Activated T-cell treated with anti-CD3 and anti-CD28 coated beads, Interleukin-2, amount 50 U/mL, for 1 hour (primary cell): ENCODE results near the gene DPYSL3.
"Not testable (repeated sequence)": the region's sequence is repeated elsewhere in the genome, so short reads cannot be mapped to it uniquely, and the experiment has no call there.

Experiments used
- DNase-seq: peaks from one replicate; pipeline ENCODE4 v3.0.0-alpha.2; 2020

DPYSL3 gene

GRCh38 chr5:147509710-147510651 is at the start of gene DPYSL3:
Gene DPYSL3, minus strand, starts transcription at chr5:147510068. Its CDS starts 210 bp downstream, at chr5:147509858.
- no peak for DNase-seq

- no peak for DNase-seq
These were observed 49.0 kb upstream of the DPYSL3 start for GRCh38 chr5:147558826-147559225.

- no peak for DNase-seq
These were observed 48.2 kb upstream of the DPYSL3 start for GRCh38 chr5:147557876-147558745.

- DNase-seq: no peak
These were observed 45.3 kb upstream of the DPYSL3 start for GRCh38 chr5:147555176-147555575.

- no peak for DNase-seq
These were observed 44.5 kb upstream of the DPYSL3 start for GRCh38 chr5:147554261-147554817.

- DNase-seq: not testable (repeated sequence)
These were observed 43.9 kb upstream of the DPYSL3 start for GRCh38 chr5:147553817-147554216.

GRCh38 chr5:147552897-147553296 is 43.0 kb upstream of the DPYSL3 start:
- no peak for DNase-seq

- DNase-seq: no peak
These were observed 41.8 kb upstream of the DPYSL3 start for GRCh38 chr5:147551677-147552076.

- no peak for DNase-seq
These were observed 37.9 kb upstream of the DPYSL3 start for GRCh38 chr5:147547730-147548129.

GRCh38 chr5:147544556-147544955 is 34.7 kb upstream of the DPYSL3 start:
- no peak for DNase-seq

- DNase-seq: no peak
These were observed 29.2 kb upstream of the DPYSL3 start for GRCh38 chr5:147539053-147539452.

GRCh38 chr5:147538236-147538635 is 28.4 kb upstream of the DPYSL3 start:
- no peak for DNase-seq

- DNase-seq: no peak
These were observed 24.5 kb upstream of the DPYSL3 start for GRCh38 chr5:147534172-147534951.

GRCh38 chr5:147532156-147532555 is 22.3 kb upstream of the DPYSL3 start:
- no peak for DNase-seq

- DNase-seq: no peak
These were observed 20.9 kb upstream of the DPYSL3 start for GRCh38 chr5:147530530-147531389.

GRCh38 chr5:147523069-147523468 is 13.2 kb upstream of the DPYSL3 start:
- DNase-seq: no peak

GRCh38 chr5:147522435-147522834 is 12.6 kb upstream of the DPYSL3 start:
- DNase-seq: no peak

GRCh38 chr5:147520450-147520849 is 10.6 kb upstream of the DPYSL3 start:
- no peak for DNase-seq

GRCh38 chr5:147519380-147519779 is 9.5 kb upstream of the DPYSL3 start:
- DNase-seq: no peak

GRCh38 chr5:147517383-147517782 is 7.5 kb upstream of the DPYSL3 start:
- no peak for DNase-seq

GRCh38 chr5:147515269-147515668 is 5.4 kb upstream of the DPYSL3 start:
- no peak for DNase-seq
